Measurements from ENCODE around the gene DERL3.
"Not testable (repeated sequence)": the region's sequence is repeated elsewhere in the genome, so short reads cannot be mapped to it uniquely, and the experiment has no call there.

Gene DERL3

GRCh38 chr22:23838681-23839468 lies at the start of gene DERL3:
TSS of gene DERL3 (minus strand) at chr22:23839006. CDS start at chr22:23838987, 19 bp downstream.
- peak; percentile 94 for DNase-seq

- no peak for DNase-seq
These were observed 45.3 kb upstream of the DERL3 start for GRCh38 chr22:23884140-23884539.

GRCh38 chr22:23883658-23884057 lies 44.9 kb upstream of the DERL3 start:
- no peak for DNase-seq

- no peak for DNase-seq
These were observed 43.6 kb upstream of the DERL3 start for GRCh38 chr22:23882370-23882769.

GRCh38 chr22:23878219-23878618 lies 39.4 kb upstream of the DERL3 start:
- DNase-seq, result no peak

GRCh38 chr22:23877566-23877965 lies 38.8 kb upstream of the DERL3 start:
- no peak for DNase-seq

- DNase-seq, result no peak
These were observed 37.0 kb upstream of the DERL3 start for GRCh38 chr22:23875801-23876200.

GRCh38 chr22:23874871-23875270 lies 36.1 kb upstream of the DERL3 start:
- no peak for DNase-seq

GRCh38 chr22:23868580-23868979 lies 29.8 kb upstream of the DERL3 start:
- no peak for DNase-seq

GRCh38 chr22:23864499-23865154 lies 25.8 kb upstream of the DERL3 start:
- DNase-seq, result not testable (repeated sequence)

- DNase-seq, result no peak
These were observed 23.3 kb upstream of the DERL3 start for GRCh38 chr22:23862103-23862502.

GRCh38 chr22:23860187-23860586 lies 21.4 kb upstream of the DERL3 start:
- not testable (repeated sequence) for DNase-seq

- DNase-seq, result no peak
These were observed 20.4 kb upstream of the DERL3 start for GRCh38 chr22:23859201-23859600.

GRCh38 chr22:23858484-23858815 lies 19.6 kb upstream of the DERL3 start:
- no peak for DNase-seq

- DNase-seq, result peak; percentile 89
These were observed 19.0 kb upstream of the DERL3 start, which contains the start of gene SLC2A11 for GRCh38 chr22:23857606-23858483. TSS of gene SLC2A11 (plus strand) at chr22:23857875. CDS start at chr22:23858000, 125 bp downstream.

GRCh38 chr22:23856721-23857605 lies 18.2 kb upstream of the DERL3 start:
- DNase-seq, result no peak

GRCh38 chr22:23850136-23850611 lies 11.4 kb upstream of the DERL3 start:
- DNase-seq, result no peak

- DNase-seq, result peak; percentile 88
These were observed 10.5 kb upstream of the DERL3 start for GRCh38 chr22:23849009-23850006.

GRCh38 chr22:23847991-23848864 lies 9.4 kb upstream of the DERL3 start:
- DNase-seq, result no peak

Measured in activated CD8-positive, alpha-beta memory T cell treated with anti-CD3 and anti-CD28 coated beads, Interleukin-2, amount 50 U/mL, for 4 hours (primary cell).